ENCODE data around the gene SULT4A1. TPM values are rescaled to one million over a fixed set of nuclear protein-coding genes. Genes with fewer than 3 reads are reported as not detected.

SULT4A1 gene
- total RNA-seq, 1 donor from 2014 or later: 5.9 TPM

DNA sequence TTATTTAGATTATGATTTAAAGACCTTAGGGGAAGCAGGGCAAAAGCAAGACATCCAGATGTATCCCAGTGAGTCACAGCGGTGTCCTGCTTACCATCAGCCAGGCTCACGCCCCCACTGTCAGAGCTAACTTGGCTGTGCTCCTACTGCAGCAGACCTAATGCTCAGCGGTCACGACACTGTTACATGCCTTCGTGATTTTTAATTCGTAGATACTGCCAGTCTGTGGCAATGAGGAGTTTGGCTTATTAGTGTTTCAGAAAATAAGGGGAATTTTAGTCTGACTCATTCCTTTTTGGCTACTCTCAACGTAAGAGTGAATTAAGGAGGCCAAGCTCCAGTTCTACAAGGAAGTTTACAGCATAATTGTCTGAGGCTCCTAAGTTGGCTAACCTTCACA is 72.9 kb downstream of the SULT4A1 start:
- Mint-ChIP-seq H3K27me3 (ENCODE audit: low read depth, unreplicated experiment) (peaks cover 9% of the 10 kb centered on the region), H3K9me3 (ENCODE audit: unreplicated experiment) (no peaks in the 10 kb centered on the region), H3K36me3 (ENCODE audit: low read depth, unreplicated experiment) (no peaks in the 10 kb centered on the region), H3K4me3 (ENCODE audit: unreplicated experiment) (no peak overlapping the region), H3K27ac (ENCODE audit: unreplicated experiment) (no peak overlapping the region), H3K4me1 (ENCODE audit: low read depth, unreplicated experiment) (peaks cover 2% of the 10 kb centered on the region)
- Histone ChIP-seq H3K9ac (ENCODE audit: low read length) (no peak overlapping the region), H3K9me3 (ENCODE audit: insufficient read depth, low read depth, low read length) (no peaks in the 10 kb centered on the region), H3K27ac (ENCODE audit: low read depth, low read length) (peak overlapping the region; percentile 44), H3K4me3 (ENCODE audit: insufficient read depth, low read depth, low read length) (no peak overlapping the region), H3K4me2 (ENCODE audit: low read length) (peak overlapping the region; percentile 5), H3K27me3 (ENCODE audit: insufficient read depth, low read length) (no peaks in the 10 kb centered on the region), H3K4me1 (ENCODE audit: insufficient read depth, low read length) (peaks cover 9% of the 10 kb centered on the region), H4K20me1 (ENCODE audit: insufficient read depth, low read length) (no peaks in the 10 kb centered on the region), H3K36me3 (ENCODE audit: insufficient read depth, low read length) (no peaks in the 10 kb centered on the region), H2AFZ (ENCODE audit: low read depth, low read length) (no peak overlapping the region), H3K79me2 (ENCODE audit: insufficient read depth, low read length) (no peaks in the 10 kb centered on the region)
- TF ChIP-seq, protein P1, sequence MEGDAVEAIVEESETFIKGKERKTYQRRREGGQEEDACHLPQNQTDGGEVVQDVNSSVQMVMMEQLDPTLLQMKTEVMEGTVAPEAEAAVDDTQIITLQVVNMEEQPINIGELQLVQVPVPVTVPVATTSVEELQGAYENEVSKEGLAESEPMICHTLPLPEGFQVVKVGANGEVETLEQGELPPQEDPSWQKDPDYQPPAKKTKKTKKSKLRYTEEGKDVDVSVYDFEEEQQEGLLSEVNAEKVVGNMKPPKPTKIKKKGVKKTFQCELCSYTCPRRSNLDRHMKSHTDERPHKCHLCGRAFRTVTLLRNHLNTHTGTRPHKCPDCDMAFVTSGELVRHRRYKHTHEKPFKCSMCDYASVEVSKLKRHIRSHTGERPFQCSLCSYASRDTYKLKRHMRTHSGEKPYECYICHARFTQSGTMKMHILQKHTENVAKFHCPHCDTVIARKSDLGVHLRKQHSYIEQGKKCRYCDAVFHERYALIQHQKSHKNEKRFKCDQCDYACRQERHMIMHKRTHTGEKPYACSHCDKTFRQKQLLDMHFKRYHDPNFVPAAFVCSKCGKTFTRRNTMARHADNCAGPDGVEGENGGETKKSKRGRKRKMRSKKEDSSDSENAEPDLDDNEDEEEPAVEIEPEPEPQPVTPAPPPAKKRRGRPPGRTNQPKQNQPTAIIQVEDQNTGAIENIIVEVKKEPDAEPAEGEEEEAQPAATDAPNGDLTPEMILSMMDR (IDR thresholded peaks at IDR 0.05; ENCODE audit: insufficient read depth, low read depth, low read length): no peak
- no peak for TF ChIP-seq EZH2 (IDR thresholded peaks at IDR 0.05; ENCODE audit: insufficient read depth, low read length)
- DNase-seq (ENCODE audit: low read depth): peak; percentile 98
- no peak for FAIRE-seq

DNA sequence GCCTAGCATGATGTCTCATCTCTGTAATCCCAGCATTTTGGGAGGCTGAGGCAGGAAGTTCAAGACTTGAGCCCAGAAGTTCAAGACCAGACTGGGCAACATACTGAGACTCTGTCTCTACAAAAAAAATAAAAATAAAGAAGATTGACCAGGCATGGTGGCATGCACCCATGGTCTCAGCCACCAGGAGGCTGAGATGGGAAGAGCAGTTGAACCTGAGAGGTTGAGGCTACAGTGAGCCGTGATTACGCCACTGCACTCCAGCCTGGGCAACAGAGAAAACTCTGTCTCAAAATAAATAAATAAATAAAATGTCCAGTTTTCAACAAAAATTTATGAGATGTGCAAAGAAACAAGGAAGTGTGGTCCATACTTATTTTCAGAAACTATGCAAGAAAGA is 78.5 kb downstream of the SULT4A1 start:
- Mint-ChIP-seq H3K36me3 (ENCODE audit: low read depth, unreplicated experiment) (no peaks in the 10 kb centered on the region), H3K4me1 (ENCODE audit: low read depth, unreplicated experiment) (peaks cover 10% of the 10 kb centered on the region), H3K4me3 (ENCODE audit: unreplicated experiment) (no peak overlapping the region), H3K27ac (ENCODE audit: unreplicated experiment) (no peak overlapping the region), H3K9me3 (ENCODE audit: unreplicated experiment) (no peaks in the 10 kb centered on the region), H3K27me3 (ENCODE audit: low read depth, unreplicated experiment) (peaks cover 4% of the 10 kb centered on the region)
- no peak for FAIRE-seq
- H3K9ac ChIP-seq (ENCODE audit: low read length): no peak overlapping the region
- TF ChIP-seq EZH2 (IDR thresholded peaks at IDR 0.05; ENCODE audit: insufficient read depth, low read length): no peak
- TF ChIP-seq, protein P1 (IDR thresholded peaks at IDR 0.05; ENCODE audit: insufficient read depth, low read depth, low read length): no peak
- no peaks in the 10 kb centered on the region for H3K36me3 ChIP-seq (ENCODE audit: insufficient read depth, low read length)
- no peak overlapping the region for H3K4me3 ChIP-seq (ENCODE audit: insufficient read depth, low read depth, low read length)
- H2AFZ ChIP-seq (ENCODE audit: low read depth, low read length): no peak overlapping the region
- H3K4me1 ChIP-seq (ENCODE audit: insufficient read depth, low read length): peaks cover 6% of the 10 kb centered on the region
- no peak for DNase-seq (ENCODE audit: low read depth)
- H3K27me3 ChIP-seq (ENCODE audit: insufficient read depth, low read length): no peaks in the 10 kb centered on the region
- no peak overlapping the region for H3K4me2 ChIP-seq (ENCODE audit: low read length)
- no peaks in the 10 kb centered on the region for H4K20me1 ChIP-seq (ENCODE audit: insufficient read depth, low read length)
- H3K9me3 ChIP-seq (ENCODE audit: insufficient read depth, low read depth, low read length): no peaks in the 10 kb centered on the region
- H3K27ac ChIP-seq (ENCODE audit: low read depth, low read length): no peak overlapping the region
- H3K79me2 ChIP-seq (ENCODE audit: insufficient read depth, low read length): no peaks in the 10 kb centered on the region

DNA sequence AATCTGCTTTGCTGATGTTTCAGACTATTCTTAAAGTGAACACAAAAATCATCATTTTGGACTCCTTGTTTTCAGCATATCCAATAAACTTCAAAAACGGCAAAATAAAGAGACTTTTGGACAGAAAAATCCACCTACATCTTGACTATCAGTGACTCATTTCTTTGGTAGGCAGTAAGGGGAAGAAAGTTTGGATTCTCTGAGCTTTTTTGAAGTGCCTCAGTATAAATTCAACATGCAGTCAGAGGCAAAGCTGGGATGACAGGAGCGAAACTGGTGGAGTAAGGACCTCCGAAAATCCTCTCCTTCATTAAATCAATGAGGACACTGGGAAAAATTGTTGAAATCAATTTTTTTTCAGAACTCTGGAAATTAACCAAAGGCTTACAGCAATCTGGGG is 79.9 kb downstream of the SULT4A1 start:
- Histone ChIP-seq H4K20me1 (ENCODE audit: insufficient read depth, low read length) (no peaks in the 10 kb centered on the region), H3K4me2 (ENCODE audit: low read length) (peak overlapping the region; percentile 17), H3K9me3 (ENCODE audit: insufficient read depth, low read depth, low read length) (no peaks in the 10 kb centered on the region), H2AFZ (ENCODE audit: low read depth, low read length) (no peak overlapping the region), H3K4me1 (ENCODE audit: insufficient read depth, low read length) (peaks cover 6% of the 10 kb centered on the region), H3K4me3 (ENCODE audit: insufficient read depth, low read depth, low read length) (no peak overlapping the region), H3K36me3 (ENCODE audit: insufficient read depth, low read length) (no peaks in the 10 kb centered on the region), H3K27ac (ENCODE audit: low read depth, low read length) (peak overlapping the region; percentile 16), H3K27me3 (ENCODE audit: insufficient read depth, low read length) (no peaks in the 10 kb centered on the region), H3K9ac (ENCODE audit: low read length) (no peak overlapping the region), H3K79me2 (ENCODE audit: insufficient read depth, low read length) (no peaks in the 10 kb centered on the region)
- Mint-ChIP-seq H3K27me3 (ENCODE audit: low read depth, unreplicated experiment) (peaks cover 4% of the 10 kb centered on the region), H3K4me1 (ENCODE audit: low read depth, unreplicated experiment) (peaks cover 13% of the 10 kb centered on the region), H3K27ac (ENCODE audit: unreplicated experiment) (no peak overlapping the region), H3K36me3 (ENCODE audit: low read depth, unreplicated experiment) (no peaks in the 10 kb centered on the region), H3K4me3 (ENCODE audit: unreplicated experiment) (no peak overlapping the region), H3K9me3 (ENCODE audit: unreplicated experiment) (no peaks in the 10 kb centered on the region)
- DNase-seq (ENCODE audit: low read depth) (peak; percentile 43), FAIRE-seq (no peak)
- no peak for TF ChIP-seq EZH2 (IDR thresholded peaks at IDR 0.05; ENCODE audit: insufficient read depth, low read length)
- TF ChIP-seq, protein P1 (IDR thresholded peaks at IDR 0.05; ENCODE audit: insufficient read depth, low read depth, low read length): no peak
